Measurements from ENCODE around the gene DHFR2. TPM values are rescaled to one million over a fixed set of nuclear protein-coding genes. Genes with fewer than 3 reads are reported as not detected.

DHFR2 gene
- total and polyA plus RNA-seq, 9 of the 15 experiments (the other 6 are each of a cell fraction or from before 2014, with no cell fraction given) = 0.64 to 1.7 (median 1.4) TPM

DNA sequence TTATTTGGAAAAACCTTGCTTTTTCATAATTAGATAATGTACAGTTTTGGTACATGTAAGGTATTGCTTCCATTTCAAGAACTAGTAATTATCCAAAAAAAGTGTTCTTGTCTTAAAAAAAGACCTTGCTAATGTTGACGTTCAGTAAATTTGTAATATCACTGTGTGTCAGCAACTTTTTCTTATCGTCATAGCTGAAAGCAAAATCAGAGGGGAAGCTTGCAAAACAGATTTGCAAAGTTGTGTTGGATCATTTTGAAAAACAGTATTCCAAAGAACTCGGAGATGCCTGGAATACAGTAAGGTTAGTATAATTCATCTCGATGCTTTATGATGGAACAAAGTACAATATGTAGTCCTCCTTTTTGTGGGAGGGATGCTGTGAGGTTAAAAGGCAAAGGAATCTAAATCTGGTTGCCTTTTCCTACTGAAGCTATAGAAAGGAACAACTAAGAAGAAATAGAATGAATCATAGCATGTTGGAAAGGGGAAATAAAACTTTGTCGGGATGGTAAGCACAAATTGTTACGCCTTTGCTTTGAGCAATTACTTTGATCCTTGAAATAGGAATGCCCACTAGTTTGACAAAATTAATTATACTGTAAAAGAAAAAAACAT lies 1.6 kb upstream of the DHFR2 start (continued):
- TF ChIP-seq GTF2A2 (tag; IDR thresholded peaks at IDR 0.05) = no peak
- TF ChIP-seq HNRNPK (IDR thresholded peaks at IDR 0.05; ENCODE audit: low read depth, low read length, poor library complexity, severe bottlenecking) = no peak
- peak; percentile 60; the same call in 1 of the 2 replicates for TF ChIP-seq MAFK (IDR thresholded peaks at IDR 0.05; ENCODE audit: low read length)
- no peak for TF ChIP-seq IRF2 (CRISPR knock-in tag; IDR thresholded peaks at IDR 0.05)
- no peak for TF ChIP-seq FOXA1 (IDR thresholded peaks at IDR 0.05; ENCODE audit: borderline replicate concordance)
- peak in 1 of 2 experiments; percentile 72; a peak in 2 of 4 replicates for TF ChIP-seq HDAC1 (IDR thresholded peaks at IDR 0.05)
- TF ChIP-seq SRSF3 (IDR thresholded peaks at IDR 0.05; ENCODE audit: insufficient read depth, low read length) = no peak
- TF ChIP-seq, protein P1, sequence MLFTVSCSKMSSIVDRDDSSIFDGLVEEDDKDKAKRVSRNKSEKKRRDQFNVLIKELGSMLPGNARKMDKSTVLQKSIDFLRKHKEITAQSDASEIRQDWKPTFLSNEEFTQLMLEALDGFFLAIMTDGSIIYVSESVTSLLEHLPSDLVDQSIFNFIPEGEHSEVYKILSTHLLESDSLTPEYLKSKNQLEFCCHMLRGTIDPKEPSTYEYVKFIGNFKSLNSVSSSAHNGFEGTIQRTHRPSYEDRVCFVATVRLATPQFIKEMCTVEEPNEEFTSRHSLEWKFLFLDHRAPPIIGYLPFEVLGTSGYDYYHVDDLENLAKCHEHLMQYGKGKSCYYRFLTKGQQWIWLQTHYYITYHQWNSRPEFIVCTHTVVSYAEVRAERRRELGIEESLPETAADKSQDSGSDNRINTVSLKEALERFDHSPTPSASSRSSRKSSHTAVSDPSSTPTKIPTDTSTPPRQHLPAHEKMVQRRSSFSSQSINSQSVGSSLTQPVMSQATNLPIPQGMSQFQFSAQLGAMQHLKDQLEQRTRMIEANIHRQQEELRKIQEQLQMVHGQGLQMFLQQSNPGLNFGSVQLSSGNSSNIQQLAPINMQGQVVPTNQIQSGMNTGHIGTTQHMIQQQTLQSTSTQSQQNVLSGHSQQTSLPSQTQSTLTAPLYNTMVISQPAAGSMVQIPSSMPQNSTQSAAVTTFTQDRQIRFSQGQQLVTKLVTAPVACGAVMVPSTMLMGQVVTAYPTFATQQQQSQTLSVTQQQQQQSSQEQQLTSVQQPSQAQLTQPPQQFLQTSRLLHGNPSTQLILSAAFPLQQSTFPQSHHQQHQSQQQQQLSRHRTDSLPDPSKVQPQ (CRISPR knock-in tag; IDR thresholded peaks at IDR 0.05; ENCODE audit: borderline replicate concordance) = no peak
- no peak for TF ChIP-seq GABPB1 (CRISPR knock-in tag; IDR thresholded peaks at IDR 0.05)
- TF ChIP-seq ZNF696 (CRISPR knock-in tag; conservative IDR thresholded peaks at IDR 0.05) = no peak
- TF ChIP-seq, protein P2, sequence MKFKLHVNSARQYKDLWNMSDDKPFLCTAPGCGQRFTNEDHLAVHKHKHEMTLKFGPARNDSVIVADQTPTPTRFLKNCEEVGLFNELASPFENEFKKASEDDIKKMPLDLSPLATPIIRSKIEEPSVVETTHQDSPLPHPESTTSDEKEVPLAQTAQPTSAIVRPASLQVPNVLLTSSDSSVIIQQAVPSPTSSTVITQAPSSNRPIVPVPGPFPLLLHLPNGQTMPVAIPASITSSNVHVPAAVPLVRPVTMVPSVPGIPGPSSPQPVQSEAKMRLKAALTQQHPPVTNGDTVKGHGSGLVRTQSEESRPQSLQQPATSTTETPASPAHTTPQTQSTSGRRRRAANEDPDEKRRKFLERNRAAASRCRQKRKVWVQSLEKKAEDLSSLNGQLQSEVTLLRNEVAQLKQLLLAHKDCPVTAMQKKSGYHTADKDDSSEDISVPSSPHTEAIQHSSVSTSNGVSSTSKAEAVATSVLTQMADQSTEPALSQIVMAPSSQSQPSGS (CRISPR knock-in tag; IDR thresholded peaks at IDR 0.05) = no peak
- no peak for TF ChIP-seq ZNF584 (CRISPR knock-in tag; IDR thresholded peaks at IDR 0.05; ENCODE audit: low read depth)
- TF ChIP-seq MAFG (tag; conservative IDR thresholded peaks at IDR 0.05) = peak; percentile 88
- TF ChIP-seq, protein P3, sequence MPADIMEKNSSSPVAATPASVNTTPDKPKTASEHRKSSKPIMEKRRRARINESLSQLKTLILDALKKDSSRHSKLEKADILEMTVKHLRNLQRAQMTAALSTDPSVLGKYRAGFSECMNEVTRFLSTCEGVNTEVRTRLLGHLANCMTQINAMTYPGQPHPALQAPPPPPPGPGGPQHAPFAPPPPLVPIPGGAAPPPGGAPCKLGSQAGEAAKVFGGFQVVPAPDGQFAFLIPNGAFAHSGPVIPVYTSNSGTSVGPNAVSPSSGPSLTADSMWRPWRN (IDR thresholded peaks at IDR 0.05; ENCODE audit: low read depth) = no peak
- TF ChIP-seq NR1H2 (CRISPR knock-in tag; IDR thresholded peaks at IDR 0.05) = no peak
- TF ChIP-seq, protein P4, sequence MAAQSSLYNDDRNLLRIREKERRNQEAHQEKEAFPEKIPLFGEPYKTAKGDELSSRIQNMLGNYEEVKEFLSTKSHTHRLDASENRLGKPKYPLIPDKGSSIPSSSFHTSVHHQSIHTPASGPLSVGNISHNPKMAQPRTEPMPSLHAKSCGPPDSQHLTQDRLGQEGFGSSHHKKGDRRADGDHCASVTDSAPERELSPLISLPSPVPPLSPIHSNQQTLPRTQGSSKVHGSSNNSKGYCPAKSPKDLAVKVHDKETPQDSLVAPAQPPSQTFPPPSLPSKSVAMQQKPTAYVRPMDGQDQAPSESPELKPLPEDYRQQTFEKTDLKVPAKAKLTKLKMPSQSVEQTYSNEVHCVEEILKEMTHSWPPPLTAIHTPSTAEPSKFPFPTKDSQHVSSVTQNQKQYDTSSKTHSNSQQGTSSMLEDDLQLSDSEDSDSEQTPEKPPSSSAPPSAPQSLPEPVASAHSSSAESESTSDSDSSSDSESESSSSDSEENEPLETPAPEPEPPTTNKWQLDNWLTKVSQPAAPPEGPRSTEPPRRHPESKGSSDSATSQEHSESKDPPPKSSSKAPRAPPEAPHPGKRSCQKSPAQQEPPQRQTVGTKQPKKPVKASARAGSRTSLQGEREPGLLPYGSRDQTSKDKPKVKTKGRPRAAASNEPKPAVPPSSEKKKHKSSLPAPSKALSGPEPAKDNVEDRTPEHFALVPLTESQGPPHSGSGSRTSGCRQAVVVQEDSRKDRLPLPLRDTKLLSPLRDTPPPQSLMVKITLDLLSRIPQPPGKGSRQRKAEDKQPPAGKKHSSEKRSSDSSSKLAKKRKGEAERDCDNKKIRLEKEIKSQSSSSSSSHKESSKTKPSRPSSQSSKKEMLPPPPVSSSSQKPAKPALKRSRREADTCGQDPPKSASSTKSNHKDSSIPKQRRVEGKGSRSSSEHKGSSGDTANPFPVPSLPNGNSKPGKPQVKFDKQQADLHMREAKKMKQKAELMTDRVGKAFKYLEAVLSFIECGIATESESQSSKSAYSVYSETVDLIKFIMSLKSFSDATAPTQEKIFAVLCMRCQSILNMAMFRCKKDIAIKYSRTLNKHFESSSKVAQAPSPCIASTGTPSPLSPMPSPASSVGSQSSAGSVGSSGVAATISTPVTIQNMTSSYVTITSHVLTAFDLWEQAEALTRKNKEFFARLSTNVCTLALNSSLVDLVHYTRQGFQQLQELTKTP (IDR thresholded peaks at IDR 0.05; ENCODE audit: low read depth in 1 of 2, partially characterized antibody in 2 of 2) = no peak
- no peak for TF ChIP-seq GABPA (tag; conservative IDR thresholded peaks at IDR 0.05; ENCODE audit: low read depth)
- no peak for TF ChIP-seq ZNF551 (CRISPR knock-in tag; IDR thresholded peaks at IDR 0.05)
- TF ChIP-seq CC2D1A (IDR thresholded peaks at IDR 0.05) = no peak

All from K562 (cell line).